HepG2 (cell line): ENCODE results near the gene POLL. TPM values are rescaled to one million over a fixed set of nuclear protein-coding genes. Genes with fewer than 3 reads are reported as not detected.
A peak's percentile ranks its signal among the peaks of the same experiment; 100 is the strongest.

Source experiments
- AGO1 ChIP-seq: fragments of 200-400 bp; formaldehyde crosslinking; IDR thresholded peaks from 2 replicates; pipeline ENCODE4 v1.6.1; 2017; ENCODE audit warnings: mild to moderate bottlenecking, low read depth, low read length, moderate library complexity; ENCODE audit not compliant: poor library complexity, severe bottlenecking
- ARID4A ChIP-seq: sonication (generic); formaldehyde crosslinking; IDR thresholded peaks from 2 replicates; pipeline ENCODE4 v1.5.0; 2020; ENCODE audit warnings: mild to moderate bottlenecking, missing genetic modification reagents, borderline replicate concordance
- KLF9 ChIP-seq: IDR thresholded peaks from 2 replicates; pipeline ENCODE4 v1.6.1; 2016; ENCODE audit warnings: low read depth
- LCORL ChIP-seq, 2 experiments: fragments of 450-650 bp in 1 of 2; sonication (generic) in 1 of 2; formaldehyde crosslinking in 1 of 2; IDR thresholded peaks; 2 replicates each; pipeline versions ENCODE4 v1.5.0 to v1.6.1; 2017 to 2020; ENCODE audit warnings: antibody characterized with exemption in 1 of 2, missing genetic modification reagents in 1 of 2
- MAF1 ChIP-seq: sonication (generic); formaldehyde crosslinking; IDR thresholded peaks from 2 replicates; pipeline ENCODE4 v1.5.0; 2020; ENCODE audit warnings: missing genetic modification reagents, borderline replicate concordance
- NFYC ChIP-seq: IDR thresholded peaks from 2 replicates; pipeline ENCODE4 v1.6.1; 2016; ENCODE audit warnings: missing genetic modification reagents, missing compliant biosample characterization
- RFXANK ChIP-seq: IDR thresholded peaks from 2 replicates; pipeline ENCODE4 v1.6.1; 2016
- SRSF9 ChIP-seq: fragments of 200-400 bp; formaldehyde crosslinking; IDR thresholded peaks from 2 replicates; pipeline ENCODE4 v1.6.1; 2018; ENCODE audit warnings: borderline replicate concordance, mild to moderate bottlenecking, low read depth, low read length; ENCODE audit not compliant: insufficient read depth, poor library complexity, severe bottlenecking
- TCF7 ChIP-seq: sonication (generic); IDR thresholded peaks from 2 replicates; pipeline ENCODE4 v1.6.1; 2016; ENCODE audit warnings: antibody characterized with exemption, low read depth
- ZBTB33 ChIP-seq: sonication (generic); formaldehyde crosslinking; IDR thresholded peaks from 2 replicates; pipeline ENCODE4 v1.4.0; 2020; ENCODE audit warnings: missing genetic modification reagents
- ZFX ChIP-seq: sonication (generic); formaldehyde crosslinking; IDR thresholded peaks from 2 replicates; pipeline ENCODE4 v1.4.0; 2020; ENCODE audit warnings: mild to moderate bottlenecking, low read depth, missing genetic modification reagents, moderate library complexity
- ZIK1 ChIP-seq: sonication (generic); formaldehyde crosslinking; IDR thresholded peaks from 2 replicates; pipeline ENCODE4 v1.5.0; 2020; ENCODE audit warnings: mild to moderate bottlenecking, low read depth, missing genetic modification reagents, borderline replicate concordance
- ZNF503 ChIP-seq: sonication (generic); formaldehyde crosslinking; IDR thresholded peaks from 2 replicates; pipeline ENCODE4 v1.4.0; 2020; ENCODE audit warnings: missing genetic modification reagents
- ZNF639 ChIP-seq: conservative IDR thresholded peaks from 2 replicates; pipeline ENCODE4 v1.6.1; 2018; ENCODE audit warnings: missing genetic modification reagents
- ZNF747 ChIP-seq: sonication (generic); formaldehyde crosslinking; IDR thresholded peaks from 2 replicates; pipeline ENCODE4 v1.8.1; 2023; ENCODE audit warnings: missing genetic modification reagents, mild to moderate bottlenecking, borderline replicate concordance
- ZNF878 ChIP-seq: sonication (generic); formaldehyde crosslinking; IDR thresholded peaks from 2 replicates; pipeline ENCODE4 v1.8.1; 2023; ENCODE audit warnings: mild to moderate bottlenecking, missing genetic modification reagents, moderate library complexity
- polyA plus RNA-seq, 8 experiments: library from polyadenylated mRNA; depleted of rRNA in 3 of 8; stranded (reverse) in 7 of 8; unstranded in 1 of 8; fragments of >200 nt; fragmentation: Illumina TruSeq in 4 of 8; extraction: Trizol in 4 of 8; gene quantifications; 2 replicates each; pipeline versions ENCODE4 v1.2.1 to v1.2.3, GENCODE V29; 2011 to 2016; ENCODE audit warnings: low read depth in 4 of 8, missing spikeins in 1 of 8, mixed read lengths in 1 of 8; ENCODE audit not compliant: insufficient read depth in 1 of 8
- total RNA-seq, 5 experiments: library from RNA; depleted of rRNA; stranded (reverse); fragments of >200 nt; fragmentation: Illumina TruSeq; extraction: Trizol; gene quantifications; 2 replicates each; pipeline ENCODE4 v1.2.3, GENCODE V29; 2016; ENCODE audit warnings: low read depth in 1 of 5

POLL gene
- total and polyA plus RNA-seq, 2 of the 13 experiments (the other 11 are each of a cell fraction or from before 2014, with no cell fraction given) = 13.8 to 19.1 TPM

- TF ChIP-seq ARID4A (CRISPR knock-in tag) (0 out of 2 replicates have a peak, but pooled peaks have one; percentile 27), NFYC (no peak), MAF1 (CRISPR knock-in tag) (no peak), ZFX (peak; percentile 72; the same call in 1 of the 2 replicates), ZNF639 (CRISPR knock-in tag) (no peak), ZNF503 (CRISPR knock-in tag) (no peak), LCORL (IDR thresholded peaks at IDR 0.05) (no peak), LCORL (CRISPR knock-in tag; IDR thresholded peaks at IDR 0.05) (0 out of 2 replicates have a peak, but pooled peaks have one; percentile 17), ZBTB33 (CRISPR knock-in tag) (no peak), SRSF9 (no peak), ZNF747 (CRISPR knock-in tag) (no peak), ZIK1 (no peak), KLF9 (CRISPR knock-in tag) (no peak), AGO1 (peak; percentile 55), RFXANK (CRISPR knock-in tag) (no peak), TCF7 (no peak), ZNF878 (CRISPR knock-in tag) (no peak)
Measured at GRCh38 chr10:101570428-101571270, 17.4 kb downstream of the POLL start (continued).
